ENCODE results near the gene TYSND1. TPM values are rescaled to one million over a fixed set of nuclear protein-coding genes. Genes with fewer than 3 reads are reported as not detected.
"Not testable (repeated sequence)": the region's sequence is repeated elsewhere in the genome, so short reads cannot be mapped to it uniquely, and the experiment has no call there.

TYSND1 gene
- total RNA-seq, 4 donors from 2014 or later: 16.7 to 32.4 (median 21.9) TPM

GRCh38 chr10:70186090-70186489, 39.6 kb upstream of the TYSND1 start:
- H3K27me3 ChIP-seq: no peaks in the 10 kb centered on the region
- peaks cover 0 to 22% (median 2%) of the 10 kb centered on the region in 3 donors for H3K4me1 ChIP-seq
- no peak overlapping the region for H3K27ac ChIP-seq
- no peak overlapping the region for H3K4me3 ChIP-seq
- H3K36me3 ChIP-seq: no peaks in the 10 kb centered on the region
- no peak for DNase-seq
- 21 to 72% methylated on average over 5 of the region's 5 CpGs for WGBS, 2 donors
- intact Hi-C loops (cut with DNase I): no loop called here
- TF ChIP-seq POLR2A (IDR thresholded peaks at IDR 0.05) (no peak), CTCF (IDR thresholded peaks at IDR 0.05) (no peak)
- no peaks in the 10 kb centered on the region for H3K9me3 ChIP-seq

- no peaks in the 10 kb centered on the region for H3K27me3 ChIP-seq
- no peak overlapping the region for H3K4me3 ChIP-seq
- H3K9me3 ChIP-seq: peaks cover 0 to 8% (median 3%) of the 10 kb centered on the region in 3 donors
- no peaks in the 10 kb centered on the region for H3K36me3 ChIP-seq
- DNase-seq: no peak
- 67 to 88% methylated on average over 2 of the region's 2 CpGs for WGBS, 2 donors
- peaks cover 0 to 12% (median 0%) of the 10 kb centered on the region in 3 donors for H3K4me1 ChIP-seq
- intact Hi-C loops (cut with DNase I): no loop called here
- TF ChIP-seq CTCF (IDR thresholded peaks at IDR 0.05) (no peak), POLR2A (IDR thresholded peaks at IDR 0.05) (no peak)
- no peak overlapping the region for H3K27ac ChIP-seq
These were observed 36.8 kb upstream of the TYSND1 start for GRCh38 chr10:70183304-70183703.

DNA sequence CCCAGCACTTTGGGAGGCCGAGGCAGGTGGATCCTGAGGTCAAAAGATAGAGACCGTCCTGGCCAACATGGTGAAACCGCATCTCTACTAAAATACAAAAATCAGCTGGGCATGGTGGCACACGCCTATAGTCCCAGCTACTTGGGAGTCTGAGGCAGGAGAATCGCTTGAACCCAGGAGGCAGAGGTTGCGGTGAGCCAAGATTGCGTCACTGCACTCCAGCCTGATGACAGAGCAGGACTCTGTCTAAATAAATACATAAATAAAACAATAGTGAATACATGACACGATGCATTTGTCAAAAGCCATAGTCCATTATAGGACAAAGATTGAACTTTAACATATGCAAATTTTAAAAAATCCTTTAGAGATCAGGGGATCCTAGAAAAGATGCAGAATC, 32.7 kb upstream of the TYSND1 start:
- 88 to 90% methylated on average over 8 of the region's 8 CpGs for WGBS, 2 donors
- H3K9me3 ChIP-seq; H3K4me3 ChIP-seq; DNase-seq; H3K4me1 ChIP-seq; intact Hi-C loops (cut with DNase I); H3K27me3 ChIP-seq; H3K36me3 ChIP-seq; H3K27ac ChIP-seq: not testable (repeated sequence)

DNA sequence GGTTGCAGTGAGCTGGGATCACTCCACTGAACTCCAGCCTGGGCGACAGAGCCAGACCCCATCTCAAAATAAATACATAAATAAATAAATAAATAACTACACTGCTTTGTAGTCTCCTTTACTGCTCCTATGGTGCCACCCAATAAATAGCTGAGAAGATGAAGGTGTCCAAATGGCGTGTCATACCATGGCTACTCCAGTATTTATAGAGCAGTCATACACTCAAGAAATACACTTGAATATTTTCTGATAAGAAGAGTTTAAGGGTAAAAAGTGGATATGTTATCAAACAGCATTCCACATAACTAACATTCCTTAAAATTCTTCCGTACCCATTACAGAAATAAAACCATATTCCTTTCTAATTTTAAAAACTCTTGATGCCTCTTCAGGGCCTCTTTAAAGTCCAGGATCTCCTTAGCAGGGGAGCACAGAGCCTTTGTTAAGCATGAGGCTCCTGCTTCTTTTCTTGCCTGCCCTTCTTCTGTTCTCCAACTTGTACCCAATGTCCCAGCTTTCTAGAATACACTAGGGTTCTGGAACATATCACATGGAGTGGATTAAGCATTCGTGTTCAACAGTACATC, 31.7 kb upstream of the TYSND1 start:
- 80 to 83% methylated on average over 4 of the region's 4 CpGs for WGBS, 2 donors
- H3K9me3 ChIP-seq: peaks cover 0 to 8% (median 3%) of the 10 kb centered on the region in 3 donors
- TF ChIP-seq POLR2A (IDR thresholded peaks at IDR 0.05) (no peak), CTCF (IDR thresholded peaks at IDR 0.05) (no peak)
- H3K36me3 ChIP-seq: no peaks in the 10 kb centered on the region
- H3K4me3 ChIP-seq: no peak overlapping the region
- no peak overlapping the region for H3K27ac ChIP-seq
- intact Hi-C loops (cut with DNase I): no loop called here
- H3K4me1 ChIP-seq: peaks cover 0 to 13% (median 3%) of the 10 kb centered on the region in 3 donors
- no peaks in the 10 kb centered on the region for H3K27me3 ChIP-seq
- no peak for DNase-seq

- intact Hi-C loops (cut with DNase I): no loop called here
- Histone ChIP-seq H3K4me3 (no peak overlapping the region), H3K36me3 (no peaks in the 10 kb centered on the region), H3K9me3 (peaks cover 0 to 8% (median 3%) of the 10 kb centered on the region in 3 donors), H3K27ac (no peak overlapping the region), H3K4me1 (peaks cover 0 to 15% (median 3%) of the 10 kb centered on the region in 3 donors), H3K27me3 (no peaks in the 10 kb centered on the region)
- WGBS, 2 donors: 85% methylated on average over 3 to 5 of the region's 6 CpGs
- DNase-seq: no peak
- TF ChIP-seq POLR2A (IDR thresholded peaks at IDR 0.05): no peak
- no peak for TF ChIP-seq CTCF (IDR thresholded peaks at IDR 0.05)
These were observed 29.9 kb upstream of the TYSND1 start for GRCh38 chr10:70176441-70176840.

DNA sequence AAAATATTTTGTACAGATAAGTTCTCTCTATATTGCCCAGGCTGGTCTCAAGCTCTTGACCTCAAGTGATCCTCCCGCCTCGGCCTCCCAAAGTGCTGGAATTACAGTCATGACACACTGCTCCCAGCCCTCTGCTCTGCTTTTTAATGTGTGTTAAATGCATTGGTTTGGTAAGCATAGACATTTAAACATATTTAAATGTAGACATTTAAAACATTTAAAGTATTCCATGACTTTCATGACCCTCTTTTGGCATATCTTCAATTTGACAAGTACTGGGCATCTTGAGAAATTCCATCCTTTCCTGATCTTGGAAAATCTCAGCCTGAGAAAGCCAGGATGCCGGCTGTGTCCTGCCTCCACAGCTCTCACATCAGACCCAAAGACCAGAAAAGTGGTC, 29.0 kb upstream of the TYSND1 start:
- H3K27me3 ChIP-seq: no peaks in the 10 kb centered on the region
- peaks cover 0 to 21% (median 3%) of the 10 kb centered on the region in 3 donors for H3K4me1 ChIP-seq
- H3K4me3 ChIP-seq: no peak overlapping the region
- H3K36me3 ChIP-seq: no peaks in the 10 kb centered on the region
- no peak for DNase-seq
- H3K9me3 ChIP-seq: peaks cover 0 to 8% (median 3%) of the 10 kb centered on the region in 3 donors
- H3K27ac ChIP-seq: no peak overlapping the region
- TF ChIP-seq CTCF (IDR thresholded peaks at IDR 0.05) (no peak), POLR2A (IDR thresholded peaks at IDR 0.05) (no peak)
- 87 to 91% methylated on average over 3 of the region's 3 CpGs for WGBS, 2 donors
- intact Hi-C loops (cut with DNase I): no loop called here

Data from esophagus squamous epithelium (tissue), 5 donors.